CD4-positive, alpha-beta T cell treated with Interleukin-2 at 100 ng/mL for 4 hours (primary cell): ENCODE measurements around the gene YTHDF1.

Experiments used
- DNase-seq: peaks from one replicate; pipeline ENCODE4 v3.0.0-alpha.2; 2020; ENCODE audit warnings: low spot score

YTHDF1 gene

GRCh38 chr20:63248835-63249591 lies 33.1 kb upstream of the YTHDF1 start:
- no peak for DNase-seq

- DNase-seq: no peak
Observed at GRCh38 chr20:63247671-63248228, 31.8 kb upstream of the YTHDF1 start.

GRCh38 chr20:63246490-63247288 lies 30.8 kb upstream of the YTHDF1 start:
- no peak for DNase-seq

- no peak for DNase-seq
Observed at GRCh38 chr20:63244468-63244867, 28.5 kb upstream of the YTHDF1 start.

GRCh38 chr20:63243604-63244247 lies 27.8 kb upstream of the YTHDF1 start:
- DNase-seq: no peak

GRCh38 chr20:63242736-63243135 lies 26.8 kb upstream of the YTHDF1 start:
- no peak for DNase-seq

GRCh38 chr20:63241272-63241671 lies 25.3 kb upstream of the YTHDF1 start:
- no peak for DNase-seq

- no peak for DNase-seq
Observed at GRCh38 chr20:63240004-63240403, 24.1 kb upstream of the YTHDF1 start.

GRCh38 chr20:63239431-63239830 lies 23.5 kb upstream of the YTHDF1 start:
- no peak for DNase-seq

- DNase-seq: no peak
Observed at GRCh38 chr20:63238514-63239125, 22.7 kb upstream of the YTHDF1 start.

GRCh38 chr20:63238031-63238430 lies 22.1 kb upstream of the YTHDF1 start:
- no peak for DNase-seq

GRCh38 chr20:63236116-63236837 lies 20.3 kb upstream of the YTHDF1 start:
- no peak for DNase-seq

GRCh38 chr20:63235399-63235983 lies 19.6 kb upstream of the YTHDF1 start, which contains the start of gene BIRC7:
Gene BIRC7 (plus strand): TSS chr20:63235905. CDS start chr20:63236097, 192 bp downstream.
- DNase-seq: no peak

GRCh38 chr20:63234693-63235398 lies 18.9 kb upstream of the YTHDF1 start:
- DNase-seq: no peak

- no peak for DNase-seq
Observed at GRCh38 chr20:63233924-63234323, 18.0 kb upstream of the YTHDF1 start.

- no peak for DNase-seq
Observed at GRCh38 chr20:63233061-63233344, 17.1 kb upstream of the YTHDF1 start.

- DNase-seq: no peak
Observed at GRCh38 chr20:63232235-63233060, 16.5 kb upstream of the YTHDF1 start.

GRCh38 chr20:63230800-63231268 lies 14.9 kb upstream of the YTHDF1 start:
- DNase-seq: no peak

- DNase-seq: no peak
Observed at GRCh38 chr20:63228806-63229205, 12.9 kb upstream of the YTHDF1 start.

- DNase-seq: no peak
Observed at GRCh38 chr20:63227260-63227659, 11.3 kb upstream of the YTHDF1 start.
